Neural progenitor cell (in vitro differentiated cells): Measurements from ENCODE around the gene CNNM2.
"Not testable (repeated sequence)": the region's sequence is repeated elsewhere in the genome, so short reads cannot be mapped to it uniquely, and the experiment has no call there.

ENCODE experiments used
- CTCF ChIP-seq: fragments of 200-600 bp; sonication (generic); IDR thresholded peaks from 2 replicates; pipeline ENCODE4 v1.5.1; 2017; ENCODE audit warnings: antibody characterized with exemption, mild to moderate bottlenecking
- EZH2 ChIP-seq: fragments of 200-600 bp; sonication (generic); IDR thresholded peaks from 2 replicates; pipeline ENCODE4 v1.6.1; 2017; ENCODE audit warnings: antibody characterized with exemption, mild to moderate bottlenecking, moderate library complexity
- EZH2phosphoT487 ChIP-seq: fragments of 200-600 bp; sonication (generic); IDR thresholded peaks from 2 replicates; pipeline ENCODE4 v1.6.1; 2017; ENCODE audit warnings: antibody characterized with exemption

- not testable (repeated sequence) for TF ChIP-seq CTCF, EZH2, EZH2phosphoT487
Measured at GRCh38 chr10:102928442-102928841, 10.3 kb downstream of the CNNM2 start.
